A673 (cell line): Measurements from ENCODE around the gene CHRM5. TPM values are rescaled to one million over a fixed set of nuclear protein-coding genes. Genes with fewer than 3 reads are reported as not detected.

ENCODE experiments used
- BruUV-seq: library from RNA; stranded (reverse); fragments of 400-500 nt; replicated peaks from 2 replicates; lab custom pipeline; 2021; lab: Mats Ljungman, UMichigan
- CTCF ChIA-PET: fragments of 300-600 bp; sonication (Branson Sonifier 250); formaldehyde crosslinking; loops from one replicate; lab custom pipeline; 2022; ENCODE audit warnings: antibody characterized with exemption; lab: Charles Lee
- POLR2A ChIA-PET: fragments of 300-600 bp; sonication (Branson Sonifier 250); formaldehyde crosslinking; loops from one replicate; lab custom pipeline; 2022; ENCODE audit warnings: antibody characterized with exemption; ENCODE audit not compliant: low non-redundant PET; lab: Charles Lee
- DNase-seq: peaks from one replicate; pipeline ENCODE4 v3.0.0-alpha.2; 2015; ENCODE audit warnings: low spot score
- H3K27ac ChIP-seq: fragments of 200-600 bp; sonication (generic); 2 replicates; pipeline ENCODE4 v1.5.1; 2016; ENCODE audit warnings: mixed run types, low read depth, mild to moderate bottlenecking, mixed read lengths, antibody characterized with exemption, low read length; ENCODE audit not compliant: poor library complexity, severe bottlenecking
- H3K27me3 ChIP-seq: fragments of 200-600 bp; sonication (generic); replicated peaks from 2 replicates; pipeline ENCODE4 v1.6.1; 2017; ENCODE audit warnings: mixed run types, low read depth, mild to moderate bottlenecking, mixed read lengths, antibody characterized with exemption, low read length; ENCODE audit not compliant: insufficient read depth, poor library complexity
- H3K36me3 ChIP-seq: fragments of 200-600 bp; sonication (generic); 2 replicates; pipeline ENCODE4 v1.6.1; 2016; ENCODE audit warnings: mixed run types, mild to moderate bottlenecking, mixed read lengths, antibody characterized with exemption, low read length; ENCODE audit not compliant: insufficient read depth, poor library complexity, severe bottlenecking
- H3K4me1 ChIP-seq: fragments of 200-600 bp; sonication (generic); 2 replicates; pipeline ENCODE4 v1.6.1; 2017; ENCODE audit warnings: mixed run types, mild to moderate bottlenecking, mixed read lengths, antibody characterized with exemption, low read length; ENCODE audit not compliant: insufficient read depth, poor library complexity, severe bottlenecking
- H3K4me3 ChIP-seq: fragments of 200-600 bp; sonication (generic); 2 replicates; pipeline ENCODE4 v1.5.1; 2016; ENCODE audit warnings: low read depth, mixed run types, mild to moderate bottlenecking, mixed read lengths, low read length; ENCODE audit not compliant: poor library complexity, severe bottlenecking
- H3K9me3 ChIP-seq: fragments of 200-600 bp; sonication (generic); 2 replicates; pipeline ENCODE4 v1.6.1; 2016; ENCODE audit warnings: mixed run types, low read depth, mild to moderate bottlenecking, mixed read lengths, antibody characterized with exemption, low read length; ENCODE audit not compliant: poor library complexity, severe bottlenecking
- CTCF ChIP-seq: fragments of 300-800, 200-600 bp; sonication (generic); conservative IDR thresholded peaks from 2 replicates; pipeline ENCODE4 v1.5.1; 2017; ENCODE audit warnings: low read depth, mild to moderate bottlenecking, antibody characterized with exemption, low read length, moderate library complexity, mixed read lengths
- EZH2 ChIP-seq: fragments of 200-600 bp; sonication (generic); IDR thresholded peaks from 2 replicates; pipeline ENCODE4 v1.6.1; 2017; ENCODE audit warnings: borderline replicate concordance, low read depth, mild to moderate bottlenecking, mixed read lengths, antibody characterized with exemption, low read length; ENCODE audit not compliant: poor library complexity, severe bottlenecking
- intact Hi-C: fragments of 100-400 bp; cut with micrococcal nuclease; formaldehyde crosslinking; loops from one replicate; pipeline ENCODE4 v1.10.0; 2022; ENCODE audit not compliant: unreplicated experiment
- total RNA-seq: library from RNA; stranded (reverse); gene quantifications from 2 replicates; pipeline ENCODE4 v1.2.3, GENCODE V29; 2021

The CHRM5 gene
- total RNA-seq, 1 experiment from 2014 or later: not detected

- H3K36me3 ChIP-seq: no peaks in the 10 kb centered on the region
- intact Hi-C loops: no loop called here
- no peaks in the 10 kb centered on the region for H3K9me3 ChIP-seq
- no peak overlapping the region for H3K4me3 ChIP-seq
- ChIA-PET POLR2A (no interaction called here), CTCF (no interaction called here)
- H3K4me1 ChIP-seq: no peaks in the 10 kb centered on the region
- no peak for TF ChIP-seq CTCF
- no peak for TF ChIP-seq EZH2
- H3K27ac ChIP-seq: no peak overlapping the region
- H3K27me3 ChIP-seq: no peaks in the 10 kb centered on the region
- BruUV-seq: no TSS peak
- no peak for DNase-seq
These were observed 146.4 kb downstream of the CHRM5 start for GRCh38 chr15:34114739-34115138.

GRCh38 chr15:34116620-34117019 lies 148.3 kb downstream of the CHRM5 start:
- Histone ChIP-seq H3K27ac (no peak overlapping the region), H3K9me3 (no peaks in the 10 kb centered on the region), H3K4me1 (no peaks in the 10 kb centered on the region), H3K4me3 (no peak overlapping the region), H3K27me3 (no peaks in the 10 kb centered on the region), H3K36me3 (no peaks in the 10 kb centered on the region)
- DNase-seq: no peak
- ChIA-PET CTCF (no interaction called here), POLR2A (no interaction called here)
- intact Hi-C loops: no loop called here
- BruUV-seq: no TSS peak
- TF ChIP-seq EZH2: no peak
- TF ChIP-seq CTCF: no peak

Other genes starting within 250 kb of the CHRM5 start
- gene AVEN, start 70.7 kb downstream of the CHRM5 start, total RNA-seq: 14.2 and 17.0 TPM in 2 replicates
- 68.7 and 81.2 TPM in 2 replicates for gene EMC7, start 133.4 kb downstream of the CHRM5 start, total RNA-seq
- gene PGBD4, start 133.6 kb downstream of the CHRM5 start, total RNA-seq: 2.6 and 2.7 TPM in 2 replicates
- 53.2 and 55.1 TPM in 2 replicates for gene KATNBL1, start 241.6 kb downstream of the CHRM5 start, total RNA-seq